AG04450 (cell line): ENCODE measurements around the gene MUC12. TPM values are rescaled to one million over a fixed set of nuclear protein-coding genes. Genes with fewer than 3 reads are reported as not detected.
"Not testable (repeated sequence)": the region's sequence is repeated elsewhere in the genome, so short reads cannot be mapped to it uniquely, and the experiment has no call there.

Experiments
- CTCF ChIA-PET: fragments of 300-600, 350-600 bp; formaldehyde crosslinking; extraction: SDS; loops from one replicate; lab custom pipeline; 2022; ENCODE audit warnings: antibody characterized with exemption, inconsistent platforms; lab: Charles Lee
- POLR2A ChIA-PET: fragments of 350-600 bp; formaldehyde crosslinking; extraction: SDS; loops from one replicate; lab custom pipeline; 2021; ENCODE audit warnings: antibody characterized with exemption, inconsistent platforms; lab: Yijun Ruan, JAX
- DNase-seq: peaks from one replicate; pipeline ENCODE4 v3.0.0-alpha.2; 2011; ENCODE audit warnings: low read depth, low spot score
- H3K27ac ChIP-seq: one replicate; pipeline ENCODE4 v1.5.1; 2012; ENCODE audit warnings: low read depth, low read length, control low read depth
- H3K27me3 ChIP-seq: one replicate; pipeline ENCODE4 v1.6.0; 2012; ENCODE audit warnings: low read length; ENCODE audit not compliant: control insufficient read depth, insufficient read depth
- H3K4me3 ChIP-seq: 2 replicates; pipeline ENCODE4 v1.5.1; 2011; ENCODE audit warnings: mild to moderate bottlenecking, low read depth, low read length, control low read depth
- H3K9me3 ChIP-seq: 2 replicates; pipeline ENCODE4 v1.5.1; 2012; ENCODE audit warnings: low read length; ENCODE audit not compliant: control insufficient read depth, insufficient read depth
- CTCF ChIP-seq: IDR thresholded peaks from 2 replicates; pipeline ENCODE4 v1.5.1; 2011; ENCODE audit warnings: low read depth, low read length, control low read depth, inconsistent platforms
- polyA plus RNA-seq: library from polyadenylated mRNA; depleted of rRNA; stranded (reverse); fragments of >200 nt; gene quantifications from 2 replicates; pipeline ENCODE4 v1.2.3, GENCODE V29; 2011

The MUC12 gene
- polyA plus RNA-seq, 1 experiment, result 1.8 TPM

DNA sequence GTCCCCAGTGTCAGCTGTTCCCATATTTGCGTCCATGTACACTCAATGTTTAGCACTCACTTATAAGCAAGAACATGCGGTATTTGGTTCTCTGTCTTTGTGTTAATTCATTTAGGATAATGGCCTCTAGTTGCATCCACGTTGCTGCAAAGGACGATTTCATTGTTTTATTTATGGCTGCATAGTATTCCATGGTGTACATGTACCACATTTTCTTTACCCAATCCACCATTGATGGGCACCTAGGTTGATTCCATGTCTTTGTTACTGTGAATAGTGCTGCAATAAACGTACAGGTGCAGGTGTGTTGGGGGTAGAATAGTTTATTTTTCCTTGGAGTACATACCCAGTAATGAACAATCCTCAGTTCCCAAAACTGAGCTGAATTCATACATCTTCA lies 91.6 kb downstream of the MUC12 start:
- no peak for TF ChIP-seq CTCF
- no peak overlapping the region for H3K4me3 ChIP-seq
- ChIA-PET CTCF (interaction anchor here (1.9 kb wide), 1 partner anchor 166 kb away, joined by 7 read pairs; no protein-coding TSS in a partner anchor), POLR2A (no interaction called here)
- H3K9me3 ChIP-seq, result no peaks in the 10 kb centered on the region
- no peak for DNase-seq
- peaks cover 13% of the 10 kb centered on the region for H3K27me3 ChIP-seq
- no peak overlapping the region for H3K27ac ChIP-seq

DNA sequence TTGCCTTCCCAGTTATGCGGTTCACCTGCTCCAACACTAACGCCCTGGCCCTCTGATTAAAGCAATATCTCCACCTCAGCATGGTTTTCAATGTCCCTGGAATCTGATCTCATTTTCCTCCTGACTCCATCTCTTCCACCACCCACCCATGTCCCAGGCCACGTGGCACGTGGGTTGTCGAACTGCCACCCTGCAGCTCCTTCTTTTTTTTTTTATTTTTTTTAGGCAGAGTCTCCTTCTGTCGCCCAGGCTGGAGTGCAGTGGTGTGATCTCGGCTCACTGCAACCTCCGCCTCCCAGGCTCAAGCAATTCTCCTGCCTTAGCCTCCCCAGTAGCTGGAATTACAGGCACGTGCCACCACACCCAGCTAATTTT lies 94.8 kb downstream of the MUC12 start:
- CTCF ChIA-PET, DNase-seq, POLR2A ChIA-PET, H3K4me3 ChIP-seq, H3K9me3 ChIP-seq, H3K27ac ChIP-seq: not testable (repeated sequence)
- peaks cover 17% of the 10 kb centered on the region for H3K27me3 ChIP-seq

DNA sequence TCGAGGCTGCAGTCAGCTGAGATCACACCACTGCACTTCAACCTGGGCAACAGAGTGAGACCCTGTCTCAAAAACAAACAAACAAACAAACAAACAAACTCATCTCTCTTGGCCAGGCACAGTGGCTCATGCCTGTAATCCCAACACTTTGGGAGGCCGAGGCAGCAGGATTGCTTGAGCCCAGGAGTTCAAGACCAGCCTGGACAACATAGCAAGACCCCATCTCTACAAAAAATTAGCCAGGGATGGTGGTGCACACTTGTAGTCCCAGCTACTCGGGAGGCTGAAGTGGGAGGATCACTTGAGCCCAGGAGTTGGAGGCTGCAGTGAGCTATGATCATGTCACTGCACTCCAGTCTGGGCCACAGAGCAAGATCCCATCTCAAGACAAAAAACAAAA lies 95.8 kb downstream of the MUC12 start:
- H3K27ac ChIP-seq, H3K4me3 ChIP-seq, DNase-seq, POLR2A ChIA-PET, H3K9me3 ChIP-seq: not testable (repeated sequence)
- H3K27me3 ChIP-seq, result peaks cover 17% of the 10 kb centered on the region
- CTCF ChIA-PET, result interaction anchor here (1.6 kb wide), 1 partner anchor 12 kb away, joined by 17 read pairs; no protein-coding TSS in a partner anchor

DNA sequence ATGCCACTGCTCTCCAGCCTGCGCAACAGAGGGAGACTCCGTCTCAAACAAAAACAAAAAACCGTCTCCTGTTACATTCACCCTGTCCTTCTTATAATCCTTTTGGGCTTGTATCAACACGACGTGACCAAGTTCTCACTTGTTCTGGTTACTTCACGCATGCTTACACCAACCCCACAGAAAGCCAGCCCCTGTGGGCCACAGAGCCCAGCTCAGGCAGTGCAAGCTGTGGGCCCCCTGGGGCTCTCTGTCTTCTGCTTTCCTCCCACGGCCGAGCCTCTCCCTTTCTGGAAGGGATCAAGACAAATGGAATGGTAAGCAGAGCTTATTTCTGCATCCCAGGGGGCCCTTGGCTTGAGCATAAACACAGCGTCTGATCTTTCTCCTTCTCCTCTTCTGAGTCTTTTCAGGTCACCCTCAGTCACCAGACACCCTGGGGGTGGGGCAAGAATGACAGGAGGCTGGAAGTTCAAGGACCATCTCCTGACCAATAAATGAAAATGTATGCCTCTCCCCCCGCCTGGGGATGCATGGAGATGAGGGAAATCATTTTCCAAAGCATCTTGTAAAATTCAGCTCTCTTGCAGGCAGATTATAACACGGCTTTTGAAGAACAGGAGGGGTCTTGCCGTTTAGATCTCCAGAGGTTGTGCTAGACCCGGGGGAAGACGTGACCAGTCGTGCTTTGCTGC lies 96.9 kb downstream of the MUC12 start:
- TF ChIP-seq CTCF, result no peak
- H3K27me3 ChIP-seq, result peaks cover 18% of the 10 kb centered on the region
- no peaks in the 10 kb centered on the region for H3K9me3 ChIP-seq
- CTCF ChIA-PET, result interaction anchor here (0.9 to 1.6 kb wide), 2 partner anchors 11 to 13 kb away, joined by 3 to 17 read pairs; no protein-coding TSS in a partner anchor
- POLR2A ChIA-PET, result no interaction called here
- no peak overlapping the region for H3K27ac ChIP-seq
- no peak overlapping the region for H3K4me3 ChIP-seq
- DNase-seq, result no peak

DNA sequence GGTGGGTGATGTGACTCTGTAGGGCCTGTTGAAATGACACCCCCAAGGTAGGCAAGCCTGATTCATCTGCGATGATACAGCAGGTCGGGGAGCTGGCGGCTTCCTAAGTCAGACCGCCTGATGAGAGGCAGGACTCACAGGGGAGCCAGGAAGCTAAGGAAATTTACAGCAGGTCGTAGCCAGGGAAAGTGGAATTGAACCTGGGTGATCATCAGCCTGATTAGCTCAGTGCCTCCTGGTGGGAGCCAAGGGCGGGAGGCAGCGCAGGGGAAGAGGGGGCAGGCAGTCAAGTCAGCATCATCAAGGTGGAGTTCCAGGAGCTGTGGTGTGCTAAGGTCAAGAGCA lies 97.4 kb downstream of the MUC12 start:
- no peaks in the 10 kb centered on the region for H3K9me3 ChIP-seq
- ChIA-PET POLR2A (no interaction called here), CTCF (interaction anchor here (0.9 to 1.6 kb wide), 2 partner anchors 11 to 13 kb away, joined by 3 to 17 read pairs; no protein-coding TSS in a partner anchor)
- no peak overlapping the region for H3K4me3 ChIP-seq
- no peak overlapping the region for H3K27ac ChIP-seq
- no peak for DNase-seq
- peaks cover 18% of the 10 kb centered on the region for H3K27me3 ChIP-seq
- no peak for TF ChIP-seq CTCF

GRCh38 chr7:101068401-101068800 lies 99.0 kb downstream of the MUC12 start:
- CTCF ChIA-PET, result no interaction called here
- Histone ChIP-seq H3K9me3 (no peaks in the 10 kb centered on the region), H3K27ac (no peak overlapping the region), H3K4me3 (no peak overlapping the region), H3K27me3 (peaks cover 22% of the 10 kb centered on the region)
- POLR2A ChIA-PET, result no interaction called here
- TF ChIP-seq CTCF, result no peak
- no peak for DNase-seq
